ENCODE measurements around the gene ZNF511. TPM values are rescaled to one million over a fixed set of nuclear protein-coding genes. Genes with fewer than 3 reads are reported as not detected.

ZNF511 gene
- total RNA-seq, 1 experiment from 2014 or later = 78.4 TPM

GRCh38 chr10:133361227-133361626 lies 52.5 kb downstream of the ZNF511 start:
- intact Hi-C loops (cut with micrococcal nuclease) = no loop called here
- Histone ChIP-seq H3K9me3 (ENCODE audit: low read length) (no peaks in the 10 kb centered on the region), H3K4me3 (ENCODE audit: low read length) (no peak overlapping the region), H3K9me2 (replicated peaks; ENCODE audit: low read length) (no peaks in the 10 kb centered on the region), H3K27ac (ENCODE audit: low read length) (no peak overlapping the region), H3F3A (ENCODE audit: low read length, unreplicated experiment) (no peaks in the 10 kb centered on the region), H3K9ac (ENCODE audit: low read length) (no peak overlapping the region), H3K4me2 (ENCODE audit: low read length) (no peak overlapping the region), H3K27me3 (ENCODE audit: low read length) (no peaks in the 10 kb centered on the region), H4K20me1 (ENCODE audit: low read length) (no peaks in the 10 kb centered on the region), H3K36me3 (ENCODE audit: low read depth, low read length) (peaks cover 11% of the 10 kb centered on the region; the same call in 1 of the 2 replicates), H3K4me1 (ENCODE audit: insufficient read depth, low read length) (0 out of 2 replicates have a peak, but pooled peaks cover 4% of the 10 kb centered on the region), H3K79me2 (ENCODE audit: low read length) (no peaks in the 10 kb centered on the region), H2AFZ (ENCODE audit: low read length) (no peak overlapping the region)
- TF ChIP-seq EZH2phosphoT487 (IDR thresholded peaks at IDR 0.05; ENCODE audit: borderline replicate concordance, low read length) = no peak
- no peak for TF ChIP-seq EZH2 (IDR thresholded peaks at IDR 0.05; ENCODE audit: low read length, unreplicated experiment)
- no peak for TF ChIP-seq CTCF (conservative IDR thresholded peaks at IDR 0.05; ENCODE audit: low read depth, low read length)
- no TSS peak for BruUV-seq (replicated peaks)
- DNase-seq (no peak), ATAC-seq (no peak)
- ChIA-PET CTCF (no interaction called here), POLR2A (ENCODE audit: unreplicated experiment) (interaction anchor here (0.6 kb wide), 1 partner anchor 51 kb away, joined by 7 read pairs; no protein-coding TSS in a partner anchor)

DNA sequence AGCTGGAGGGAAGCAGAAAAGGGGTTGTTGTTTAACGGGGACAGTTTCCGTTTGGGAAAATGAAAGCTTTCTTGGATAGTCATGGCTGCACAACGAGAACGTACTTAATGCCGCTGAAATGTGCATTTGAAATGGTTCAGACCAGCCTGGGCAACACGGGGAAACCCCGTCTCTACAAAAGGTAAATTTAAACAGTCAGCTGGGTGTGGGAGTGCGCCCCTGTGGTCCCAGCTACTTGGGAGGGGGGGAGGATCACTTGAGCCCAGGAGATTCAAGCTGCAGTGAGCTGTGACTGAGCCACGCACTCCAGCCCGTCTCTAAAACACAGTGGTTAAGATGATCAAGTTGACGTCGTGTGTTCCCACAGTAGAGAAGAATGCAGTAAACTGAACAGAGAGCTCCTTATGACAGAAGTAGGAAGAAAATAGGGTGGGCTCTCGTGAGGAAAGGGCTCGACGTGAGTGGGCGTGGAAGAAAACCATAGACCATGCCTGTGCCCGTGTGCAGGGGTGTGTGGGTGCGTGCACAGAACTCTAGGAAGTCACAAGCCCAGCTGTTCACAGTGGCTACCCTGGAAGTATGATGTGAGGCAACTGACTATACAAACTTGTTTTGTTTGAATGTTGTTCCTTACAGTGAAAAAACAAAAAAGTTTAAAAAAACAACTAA lies 53.2 kb downstream of the ZNF511 start:
- POLR2A ChIA-PET (ENCODE audit: unreplicated experiment) = no interaction called here
- BruUV-seq (replicated peaks) = no TSS peak
- peaks cover 12% of the 10 kb centered on the region; the same call in 1 of the 2 replicates for H3K36me3 ChIP-seq (ENCODE audit: low read depth, low read length)

More for the DNA sequence above, 53.2 kb downstream of the ZNF511 start:
- Histone ChIP-seq H3K4me2 (ENCODE audit: low read length) (no peak overlapping the region), H3K27me3 (ENCODE audit: low read length) (no peaks in the 10 kb centered on the region), H3K27ac (ENCODE audit: low read length) (no peak overlapping the region), H3K79me2 (ENCODE audit: low read length) (no peaks in the 10 kb centered on the region), H3F3A (ENCODE audit: low read length, unreplicated experiment) (no peaks in the 10 kb centered on the region), H3K9ac (ENCODE audit: low read length) (no peak overlapping the region), H4K20me1 (ENCODE audit: low read length) (no peaks in the 10 kb centered on the region), H2AFZ (ENCODE audit: low read length) (no peak overlapping the region), H3K9me2 (replicated peaks; ENCODE audit: low read length) (no peaks in the 10 kb centered on the region), H3K4me1 (ENCODE audit: insufficient read depth, low read length) (no peaks in the 10 kb centered on the region), H3K9me3 (ENCODE audit: low read length) (no peaks in the 10 kb centered on the region), H3K4me3 (ENCODE audit: low read length) (no peak overlapping the region)
- TF ChIP-seq EZH2 (IDR thresholded peaks at IDR 0.05; ENCODE audit: low read length, unreplicated experiment) (no peak), CTCF (conservative IDR thresholded peaks at IDR 0.05; ENCODE audit: low read depth, low read length) (no peak)
- intact Hi-C loops (cut with micrococcal nuclease) = no loop called here
- no peak for ATAC-seq
- DNase-seq = no peak
- CTCF ChIA-PET = no interaction called here

Other genes starting within 250 kb of the ZNF511 start
- not detected in 2 replicates for gene ADGRA1, start 221.0 kb upstream of the ZNF511 start, total RNA-seq (2014; rRNA removed)
- not detected in 2 replicates for gene KNDC1, start 148.7 kb upstream of the ZNF511 start, total RNA-seq (2014; rRNA removed)
- gene UTF1, start 78.7 kb upstream of the ZNF511 start, total RNA-seq (2014; rRNA removed) = not detected in 2 replicates
- gene VENTX, start 71.1 kb upstream of the ZNF511 start, total RNA-seq (2014; rRNA removed) = not detected in 2 replicates
- gene ADAM8, start 32.0 kb upstream of the ZNF511 start, total RNA-seq (2014; rRNA removed) = 113 and 147 TPM in 2 replicates
- gene TUBGCP2, start within 50 bp of the ZNF511 start, total RNA-seq (2014; rRNA removed) = 72.9 and 84.4 TPM in 2 replicates
- gene CALY, start 28.0 kb downstream of the ZNF511 start, total RNA-seq (2014; rRNA removed) = not detected in 2 replicates
- gene PRAP1, start 38.5 kb downstream of the ZNF511 start, total RNA-seq (2014; rRNA removed) = not detected in 2 replicates
- gene FUOM, start 49.1 kb downstream of the ZNF511 start, total RNA-seq (2014; rRNA removed) = 33.3 and 40.0 TPM in 2 replicates
- gene ECHS1, start 64.4 kb downstream of the ZNF511 start, total RNA-seq (2014; rRNA removed) = 114 and 120 TPM in 2 replicates
- 3.7 and 4.1 TPM in 2 replicates for gene PAOX, start 70.3 kb downstream of the ZNF511 start, total RNA-seq (2014; rRNA removed)
- 38.8 and 39.4 TPM in 2 replicates for gene MTG1, start 85.2 kb downstream of the ZNF511 start, total RNA-seq (2014; rRNA removed)
- not detected in 2 replicates for gene SPRN, start 115.7 kb downstream of the ZNF511 start, total RNA-seq (2014; rRNA removed)
- 2.4 and 5.1 TPM in 2 replicates for gene SCART1, start 145.0 kb downstream of the ZNF511 start, total RNA-seq (2014; rRNA removed)
- gene CYP2E1, start 218.4 kb downstream of the ZNF511 start, total RNA-seq (2014; rRNA removed) = 3.3 and 4.2 TPM in 2 replicates

Measured in PC-3 (cell line).